ENCODE results near the gene TRMT10B.

The TRMT10B gene

DNA sequence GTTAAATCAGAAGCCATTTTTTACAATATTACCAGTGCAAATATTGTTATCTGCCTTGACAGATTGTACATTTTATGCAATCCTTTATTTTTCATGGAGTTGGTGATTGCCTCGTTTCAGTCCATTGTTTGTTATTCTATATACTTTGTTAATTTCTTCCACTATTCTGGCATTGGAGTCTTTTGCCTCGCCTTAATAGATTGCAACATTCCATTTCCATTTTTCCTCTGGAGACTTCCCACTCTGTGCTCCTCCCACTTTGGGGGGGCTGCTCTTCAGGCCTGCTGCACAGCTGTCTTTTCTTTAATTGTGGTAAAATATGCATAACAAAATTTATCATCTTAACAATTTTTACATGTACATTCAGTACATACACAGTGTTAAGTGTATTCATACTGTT, 42.6 kb downstream of the TRMT10B start:
- ATAC-seq: no peak
- TF ChIP-seq OSR1 (CRISPR knock-in tag; IDR thresholded peaks at IDR 0.05): no peak
- TF ChIP-seq, protein P1, sequence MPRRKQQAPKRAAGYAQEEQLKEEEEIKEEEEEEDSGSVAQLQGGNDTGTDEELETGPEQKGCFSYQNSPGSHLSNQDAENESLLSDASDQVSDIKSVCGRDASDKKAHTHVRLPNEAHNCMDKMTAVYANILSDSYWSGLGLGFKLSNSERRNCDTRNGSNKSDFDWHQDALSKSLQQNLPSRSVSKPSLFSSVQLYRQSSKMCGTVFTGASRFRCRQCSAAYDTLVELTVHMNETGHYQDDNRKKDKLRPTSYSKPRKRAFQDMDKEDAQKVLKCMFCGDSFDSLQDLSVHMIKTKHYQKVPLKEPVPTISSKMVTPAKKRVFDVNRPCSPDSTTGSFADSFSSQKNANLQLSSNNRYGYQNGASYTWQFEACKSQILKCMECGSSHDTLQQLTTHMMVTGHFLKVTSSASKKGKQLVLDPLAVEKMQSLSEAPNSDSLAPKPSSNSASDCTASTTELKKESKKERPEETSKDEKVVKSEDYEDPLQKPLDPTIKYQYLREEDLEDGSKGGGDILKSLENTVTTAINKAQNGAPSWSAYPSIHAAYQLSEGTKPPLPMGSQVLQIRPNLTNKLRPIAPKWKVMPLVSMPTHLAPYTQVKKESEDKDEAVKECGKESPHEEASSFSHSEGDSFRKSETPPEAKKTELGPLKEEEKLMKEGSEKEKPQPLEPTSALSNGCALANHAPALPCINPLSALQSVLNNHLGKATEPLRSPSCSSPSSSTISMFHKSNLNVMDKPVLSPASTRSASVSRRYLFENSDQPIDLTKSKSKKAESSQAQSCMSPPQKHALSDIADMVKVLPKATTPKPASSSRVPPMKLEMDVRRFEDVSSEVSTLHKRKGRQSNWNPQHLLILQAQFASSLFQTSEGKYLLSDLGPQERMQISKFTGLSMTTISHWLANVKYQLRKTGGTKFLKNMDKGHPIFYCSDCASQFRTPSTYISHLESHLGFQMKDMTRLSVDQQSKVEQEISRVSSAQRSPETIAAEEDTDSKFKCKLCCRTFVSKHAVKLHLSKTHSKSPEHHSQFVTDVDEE (CRISPR knock-in tag; IDR thresholded peaks at IDR 0.05): no peak
- TF ChIP-seq ZC3H10 (CRISPR knock-in tag; IDR thresholded peaks at IDR 0.05): no peak
- no peak for TF ChIP-seq TCF4 (CRISPR knock-in tag; IDR thresholded peaks at IDR 0.05; ENCODE audit: borderline replicate concordance)
- no peak for TF ChIP-seq ZNF8 (CRISPR knock-in tag; IDR thresholded peaks at IDR 0.05)
- no peak for TF ChIP-seq ISL1 (CRISPR knock-in tag; IDR thresholded peaks at IDR 0.05)
- TF ChIP-seq, protein P2, sequence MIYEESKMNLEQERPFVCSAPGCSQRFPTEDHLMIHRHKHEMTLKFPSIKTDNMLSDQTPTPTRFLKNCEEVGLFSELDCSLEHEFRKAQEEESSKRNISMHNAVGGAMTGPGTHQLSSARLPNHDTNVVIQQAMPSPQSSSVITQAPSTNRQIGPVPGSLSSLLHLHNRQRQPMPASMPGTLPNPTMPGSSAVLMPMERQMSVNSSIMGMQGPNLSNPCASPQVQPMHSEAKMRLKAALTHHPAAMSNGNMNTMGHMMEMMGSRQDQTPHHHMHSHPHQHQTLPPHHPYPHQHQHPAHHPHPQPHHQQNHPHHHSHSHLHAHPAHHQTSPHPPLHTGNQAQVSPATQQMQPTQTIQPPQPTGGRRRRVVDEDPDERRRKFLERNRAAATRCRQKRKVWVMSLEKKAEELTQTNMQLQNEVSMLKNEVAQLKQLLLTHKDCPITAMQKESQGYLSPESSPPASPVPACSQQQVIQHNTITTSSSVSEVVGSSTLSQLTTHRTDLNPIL (CRISPR knock-in tag; IDR thresholded peaks at IDR 0.05; ENCODE audit: low read depth): no peak
- no peak for TF ChIP-seq ZNF565 (CRISPR knock-in tag; conservative IDR thresholded peaks at IDR 0.05; ENCODE audit: low read depth)
- TF ChIP-seq, protein P3, sequence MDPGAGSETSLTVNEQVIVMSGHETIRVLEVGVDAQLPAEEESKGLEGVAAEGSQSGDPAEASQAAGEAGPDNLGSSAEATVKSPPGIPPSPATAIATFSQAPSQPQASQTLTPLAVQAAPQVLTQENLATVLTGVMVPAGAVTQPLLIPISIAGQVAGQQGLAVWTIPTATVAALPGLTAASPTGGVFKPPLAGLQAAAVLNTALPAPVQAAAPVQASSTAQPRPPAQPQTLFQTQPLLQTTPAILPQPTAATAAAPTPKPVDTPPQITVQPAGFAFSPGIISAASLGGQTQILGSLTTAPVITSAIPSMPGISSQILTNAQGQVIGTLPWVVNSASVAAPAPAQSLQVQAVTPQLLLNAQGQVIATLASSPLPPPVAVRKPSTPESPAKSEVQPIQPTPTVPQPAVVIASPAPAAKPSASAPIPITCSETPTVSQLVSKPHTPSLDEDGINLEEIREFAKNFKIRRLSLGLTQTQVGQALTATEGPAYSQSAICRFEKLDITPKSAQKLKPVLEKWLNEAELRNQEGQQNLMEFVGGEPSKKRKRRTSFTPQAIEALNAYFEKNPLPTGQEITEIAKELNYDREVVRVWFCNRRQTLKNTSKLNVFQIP (CRISPR knock-in tag; IDR thresholded peaks at IDR 0.05; ENCODE audit: borderline replicate concordance, low read depth): no peak

DNA sequence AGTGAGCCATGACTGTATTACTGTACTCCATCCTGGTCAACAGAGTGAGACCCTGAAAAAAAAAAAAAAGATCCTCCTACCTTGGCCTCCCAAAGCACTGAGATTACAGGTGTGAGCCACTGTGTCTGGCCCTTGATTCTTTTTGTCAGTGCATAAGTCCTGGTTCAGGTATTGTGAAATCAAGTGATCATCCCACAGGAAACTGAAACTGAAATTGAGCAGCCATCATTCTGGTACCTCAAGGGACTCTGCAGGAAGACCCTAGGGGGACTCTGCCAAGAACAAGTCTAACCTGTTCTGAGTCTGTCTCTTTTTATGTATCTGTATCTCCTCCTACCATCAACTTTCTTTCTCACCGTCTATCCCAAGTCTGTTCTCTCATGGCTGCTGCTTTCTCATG, 45.1 kb downstream of the TRMT10B start:
- TF ChIP-seq PPARA (CRISPR knock-in tag; IDR thresholded peaks at IDR 0.05; ENCODE audit: borderline replicate concordance) (no peak), ZFP30 (CRISPR knock-in tag; IDR thresholded peaks at IDR 0.05) (no peak), ZNF8 (CRISPR knock-in tag; IDR thresholded peaks at IDR 0.05) (no peak), TCF4 (CRISPR knock-in tag; IDR thresholded peaks at IDR 0.05; ENCODE audit: borderline replicate concordance) (no peak), OSR1 (CRISPR knock-in tag; IDR thresholded peaks at IDR 0.05) (no peak), TOX (CRISPR knock-in tag; IDR thresholded peaks at IDR 0.05; ENCODE audit: borderline replicate concordance) (no peak), ESRRG (CRISPR knock-in tag; IDR thresholded peaks at IDR 0.05) (no peak), ZC3H10 (CRISPR knock-in tag; IDR thresholded peaks at IDR 0.05) (no peak), ZFP3 (CRISPR knock-in tag; IDR thresholded peaks at IDR 0.05) (no peak)
- TF ChIP-seq, protein P4, sequence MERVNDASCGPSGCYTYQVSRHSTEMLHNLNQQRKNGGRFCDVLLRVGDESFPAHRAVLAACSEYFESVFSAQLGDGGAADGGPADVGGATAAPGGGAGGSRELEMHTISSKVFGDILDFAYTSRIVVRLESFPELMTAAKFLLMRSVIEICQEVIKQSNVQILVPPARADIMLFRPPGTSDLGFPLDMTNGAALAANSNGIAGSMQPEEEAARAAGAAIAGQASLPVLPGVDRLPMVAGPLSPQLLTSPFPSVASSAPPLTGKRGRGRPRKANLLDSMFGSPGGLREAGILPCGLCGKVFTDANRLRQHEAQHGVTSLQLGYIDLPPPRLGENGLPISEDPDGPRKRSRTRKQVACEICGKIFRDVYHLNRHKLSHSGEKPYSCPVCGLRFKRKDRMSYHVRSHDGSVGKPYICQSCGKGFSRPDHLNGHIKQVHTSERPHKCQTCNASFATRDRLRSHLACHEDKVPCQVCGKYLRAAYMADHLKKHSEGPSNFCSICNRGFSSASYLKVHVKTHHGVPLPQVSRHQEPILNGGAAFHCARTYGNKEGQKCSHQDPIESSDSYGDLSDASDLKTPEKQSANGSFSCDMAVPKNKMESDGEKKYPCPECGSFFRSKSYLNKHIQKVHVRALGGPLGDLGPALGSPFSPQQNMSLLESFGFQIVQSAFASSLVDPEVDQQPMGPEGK (CRISPR knock-in tag; IDR thresholded peaks at IDR 0.05; ENCODE audit: borderline replicate concordance): no peak
- TF ChIP-seq, protein P1 (CRISPR knock-in tag; IDR thresholded peaks at IDR 0.05): no peak
- no peak for ATAC-seq

DNA sequence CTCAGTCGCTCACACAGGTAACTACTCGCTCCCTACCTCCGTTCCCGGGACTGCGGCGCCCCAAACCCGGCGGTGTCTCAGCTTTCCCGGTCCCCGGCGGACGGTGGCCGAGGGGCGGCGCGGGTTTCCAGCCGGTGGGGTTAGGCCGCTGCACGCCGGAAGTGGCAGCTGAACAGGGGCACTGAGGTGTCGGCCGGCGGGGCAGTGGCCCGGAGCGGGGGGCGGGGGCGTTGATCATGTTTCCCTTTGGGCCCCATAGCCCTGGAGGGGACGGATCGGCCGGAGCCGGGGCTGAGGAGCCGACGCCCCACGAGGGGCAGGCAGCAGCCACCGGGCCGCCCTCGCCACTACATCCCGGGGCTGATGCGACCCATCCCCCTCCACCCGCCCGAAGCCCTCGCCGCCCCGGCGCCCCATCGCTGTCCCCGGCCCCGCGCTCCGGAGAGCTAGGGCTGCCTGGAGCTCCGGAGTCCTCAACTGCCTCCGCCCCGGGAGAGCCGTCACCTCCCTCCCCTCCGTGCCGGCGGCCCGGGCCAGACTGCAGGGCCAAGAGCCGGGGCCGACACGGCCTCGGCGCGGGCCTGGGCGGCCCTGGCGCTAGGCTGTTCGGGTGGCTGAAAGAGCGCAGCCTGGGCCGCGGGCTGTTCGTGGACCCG, 47.2 kb downstream of the TRMT10B start, which contains the start of gene DCAF10:
TSS of gene DCAF10 (plus strand) at position 167 of the 656 bp plus-strand sequence. CDS start at position 237, 70 bp downstream.
- peak; percentile 85 for ATAC-seq
- TF ChIP-seq ZC3H10 (CRISPR knock-in tag; IDR thresholded peaks at IDR 0.05) (no peak), ZFP30 (CRISPR knock-in tag; IDR thresholded peaks at IDR 0.05) (no peak), ZNF565 (CRISPR knock-in tag; conservative IDR thresholded peaks at IDR 0.05; ENCODE audit: low read depth) (no peak), ARNTL (CRISPR knock-in tag; IDR thresholded peaks at IDR 0.05; ENCODE audit: borderline replicate concordance, low read depth) (no peak), TCF4 (CRISPR knock-in tag; IDR thresholded peaks at IDR 0.05; ENCODE audit: borderline replicate concordance) (no peak), RARB (CRISPR knock-in tag; IDR thresholded peaks at IDR 0.05) (no peak), ZFP3 (CRISPR knock-in tag; IDR thresholded peaks at IDR 0.05) (peak; percentile 50; the same call in 1 of the 2 replicates), BACH2 (CRISPR knock-in tag; IDR thresholded peaks at IDR 0.05; ENCODE audit: borderline replicate concordance) (no peak)
- TF ChIP-seq, protein P3 (CRISPR knock-in tag; IDR thresholded peaks at IDR 0.05; ENCODE audit: borderline replicate concordance, low read depth): no peak
- TF ChIP-seq, protein P1 (CRISPR knock-in tag; IDR thresholded peaks at IDR 0.05): 0 out of 2 replicates have a peak, but pooled peaks have one; percentile 33

Data from SK-N-SH treated with all-trans-retinoic acid at 6 μM for 48 hours (cell line).